Mesenchymal stem cell (in vitro differentiated cells and primary cell): Measurements from ENCODE around the gene YIPF2.
A peak's percentile ranks its signal among the peaks of the same experiment; 100 is the strongest.

Source experiments
- DNase-seq: peaks from one replicate; pipeline ENCODE4 v3.0.0-alpha.2; 2013
- H2AFZ ChIP-seq: one replicate; pipeline ENCODE4 v1.6.1; 2013; ENCODE audit warnings: low read depth, mild to moderate bottlenecking, control low read depth, inconsistent platforms, low read length, moderate library complexity
- H2AK5ac ChIP-seq: 2 replicates; pipeline ENCODE4 v1.6.1; 2013; ENCODE audit warnings: low read length, moderate library complexity, mild to moderate bottlenecking, inconsistent platforms; ENCODE audit not compliant: severe bottlenecking
- H2BK120ac ChIP-seq: one replicate; pipeline ENCODE4 v1.6.1; 2013; ENCODE audit warnings: low read depth, mild to moderate bottlenecking, inconsistent platforms, low read length, moderate library complexity
- H2BK12ac ChIP-seq, 2 experiments: one replicate each; pipeline ENCODE4 v1.6.1; 2013; ENCODE audit warnings: inconsistent platforms in 2 of 2, low read length in 2 of 2, mild to moderate bottlenecking in 2 of 2, moderate library complexity in 2 of 2, control low read depth in 1 of 2
- H2BK15ac ChIP-seq: one replicate; pipeline ENCODE4 v1.6.1; 2013; ENCODE audit warnings: mild to moderate bottlenecking, low read depth, inconsistent platforms; ENCODE audit not compliant: poor library complexity, severe bottlenecking
- H2BK5ac ChIP-seq: 2 replicates; pipeline ENCODE4 v1.6.1; 2013; ENCODE audit warnings: low read depth, mild to moderate bottlenecking, low read length, control low read depth, inconsistent platforms; ENCODE audit not compliant: poor library complexity, severe bottlenecking
- H3K14ac ChIP-seq, 2 experiments: one replicate each; pipeline ENCODE4 v1.6.1; 2013; ENCODE audit warnings: inconsistent platforms in 2 of 2, low read length in 2 of 2, control low read depth in 1 of 2, mild to moderate bottlenecking in 1 of 2, moderate library complexity in 1 of 2
- H3K18ac ChIP-seq, 2 experiments: one replicate each; pipeline ENCODE4 v1.6.1; 2013; ENCODE audit warnings: inconsistent platforms in 2 of 2, low read length in 2 of 2, control low read depth in 1 of 2, low read depth in 1 of 2, mild to moderate bottlenecking in 1 of 2
- H3K23ac ChIP-seq, 2 experiments: one replicate each; pipeline ENCODE4 v1.6.1; 2013; ENCODE audit warnings: inconsistent platforms in 2 of 2, low read length in 2 of 2, mild to moderate bottlenecking in 2 of 2, moderate library complexity in 2 of 2, control low read depth in 1 of 2
- H3K27ac ChIP-seq: 2 replicates; pipeline ENCODE4 v1.5.1; 2013; ENCODE audit warnings: mild to moderate bottlenecking, moderate library complexity, low read length, control low read depth, inconsistent platforms; ENCODE audit not compliant: poor library complexity, severe bottlenecking
- H3K27me3 ChIP-seq, 2 experiments: 2 replicates each; pipeline versions ENCODE4 v1.6.1 to v1.7.0; 2013; ENCODE audit warnings: low read length in 2 of 2, mild to moderate bottlenecking in 2 of 2, moderate library complexity in 2 of 2, control low read depth in 1 of 2, inconsistent platforms in 1 of 2; ENCODE audit not compliant: control insufficient read depth in 1 of 2, insufficient read depth in 1 of 2
- H3K36me3 ChIP-seq, 2 experiments: 2 replicates each; pipeline versions ENCODE4 v1.6.1 to v1.7.0; 2013; ENCODE audit warnings: low read length in 2 of 2, control low read depth in 1 of 2, inconsistent platforms in 1 of 2, low read depth in 1 of 2, mild to moderate bottlenecking in 1 of 2; ENCODE audit not compliant: insufficient read depth in 2 of 2, control insufficient read depth in 1 of 2
- H3K4ac ChIP-seq, 2 experiments: one replicate each; pipeline ENCODE4 v1.6.1; 2013; ENCODE audit warnings: inconsistent platforms in 2 of 2, low read length in 2 of 2, mild to moderate bottlenecking in 2 of 2, moderate library complexity in 2 of 2, control low read depth in 1 of 2, low read depth in 1 of 2
- H3K4me1 ChIP-seq: 2 replicates; pipeline ENCODE4 v1.6.1; 2013; ENCODE audit warnings: low read depth, low read length, control low read depth; ENCODE audit not compliant: control insufficient read depth, insufficient read depth
- H3K4me2 ChIP-seq: 2 replicates; pipeline ENCODE4 v1.6.1; 2013; ENCODE audit warnings: low read length, mild to moderate bottlenecking, inconsistent platforms; ENCODE audit not compliant: poor library complexity, severe bottlenecking
- H3K4me3 ChIP-seq, 2 experiments: 2 replicates each; pipeline versions ENCODE4 v1.5.1 to v1.7.0; 2013; ENCODE audit warnings: low read length in 2 of 2, mild to moderate bottlenecking in 2 of 2, control low read depth in 1 of 2, low read depth in 1 of 2; ENCODE audit not compliant: insufficient read depth in 1 of 2
- H3K79me1 ChIP-seq: replicated peaks from 2 replicates; pipeline ENCODE4 v1.6.1; 2013; ENCODE audit warnings: mild to moderate bottlenecking, control low read depth, low read length, inconsistent platforms; ENCODE audit not compliant: poor library complexity, severe bottlenecking
- H3K9ac ChIP-seq: 2 replicates; pipeline ENCODE4 v1.7.0; 2013; ENCODE audit warnings: mild to moderate bottlenecking, low read length, moderate library complexity
- H3K9me3 ChIP-seq: 2 replicates; pipeline ENCODE4 v1.7.0; 2013; ENCODE audit warnings: mild to moderate bottlenecking, low read length; ENCODE audit not compliant: control insufficient read depth
- H4K8ac ChIP-seq: one replicate; pipeline ENCODE4 v1.6.1; 2013; ENCODE audit warnings: inconsistent platforms, mild to moderate bottlenecking, low read length, moderate library complexity
- H4K91ac ChIP-seq: one replicate; pipeline ENCODE4 v1.6.1; 2013; ENCODE audit warnings: mild to moderate bottlenecking, low read length, inconsistent platforms
- WGBS: methylation state at CpG from one replicate; pipeline ENCODE4 v1.1.7; 2013; ENCODE audit warnings: mixed read lengths; 5-methylcytosine and 5-hydroxymethylcytosine counted together

The YIPF2 gene

GRCh38 chr19:10965398-10965797, 37.0 kb upstream of the YIPF2 start:
- no peak for DNase-seq
- no peaks in the 10 kb centered on the region for H3K27me3 ChIP-seq

GRCh38 chr19:10964903-10965302, 36.5 kb upstream of the YIPF2 start:
- no peaks in the 10 kb centered on the region for H3K79me1 ChIP-seq
- H3K36me3 ChIP-seq: peaks cover 0 to 9% of the 10 kb centered on the region in 2 experiments
- H2AK5ac ChIP-seq: no peak overlapping the region
- no peak overlapping the region for H3K4me3 ChIP-seq
- peaks cover 32% of the 10 kb centered on the region for H3K4me1 ChIP-seq
- no peak overlapping the region for H3K18ac ChIP-seq
- no peak overlapping the region for H3K14ac ChIP-seq
- no peak overlapping the region for H2BK5ac ChIP-seq
- H4K8ac ChIP-seq: no peak overlapping the region
- H2BK15ac ChIP-seq: no peak overlapping the region
- DNase-seq: no peak
- no peak overlapping the region for H3K9ac ChIP-seq
- no peak overlapping the region for H2BK120ac ChIP-seq
- WGBS: 97% methylated on average over 4 of the region's 4 CpGs
- no peak overlapping the region for H3K23ac ChIP-seq
- H2AFZ ChIP-seq: no peak overlapping the region
- peak overlapping the region; percentile 41 for H4K91ac ChIP-seq
- H3K9me3 ChIP-seq: no peaks in the 10 kb centered on the region
- H3K4me2 ChIP-seq: no peak overlapping the region
- H3K4ac ChIP-seq: no peak overlapping the region
- H2BK12ac ChIP-seq: no peak overlapping the region
- no peak overlapping the region for H3K27ac ChIP-seq
- no peaks in the 10 kb centered on the region for H3K27me3 ChIP-seq

More at GRCh38 chr19:10965398-10965797, 37.0 kb upstream of the YIPF2 start:
- no peak overlapping the region for H3K4me2 ChIP-seq
- H3K9me3 ChIP-seq: no peaks in the 10 kb centered on the region
- H2BK15ac ChIP-seq: no peak overlapping the region
- H2AFZ ChIP-seq: no peak overlapping the region
- no peak overlapping the region for H4K91ac ChIP-seq
- H3K27ac ChIP-seq: no peak overlapping the region
- peaks cover 0 to 9% of the 10 kb centered on the region in 2 experiments for H3K36me3 ChIP-seq
- H3K14ac ChIP-seq: no peak overlapping the region
- WGBS: 91% methylated on average over 6 of the region's 6 CpGs
- no peak overlapping the region for H2BK5ac ChIP-seq
- H3K18ac ChIP-seq: no peak overlapping the region
- H3K23ac ChIP-seq: no peak overlapping the region
- H3K79me1 ChIP-seq: no peaks in the 10 kb centered on the region
- H3K4me3 ChIP-seq: no peak overlapping the region
- no peak overlapping the region for H2BK12ac ChIP-seq
- peaks cover 28% of the 10 kb centered on the region for H3K4me1 ChIP-seq
- no peak overlapping the region for H4K8ac ChIP-seq
- no peak overlapping the region for H2AK5ac ChIP-seq
- no peak overlapping the region for H2BK120ac ChIP-seq
- H3K9ac ChIP-seq: no peak overlapping the region
- H3K4ac ChIP-seq: no peak overlapping the region

- Histone ChIP-seq H2BK12ac (no peak overlapping the region), H3K4me3 (no peak overlapping the region), H3K18ac (no peak overlapping the region), H3K4me2 (no peak overlapping the region), H2BK120ac (no peak overlapping the region), H3K27ac (no peak overlapping the region), H2BK15ac (no peak overlapping the region), H3K9me3 (no peaks in the 10 kb centered on the region), H3K27me3 (no peaks in the 10 kb centered on the region), H3K14ac (no peak overlapping the region), H4K8ac (no peak overlapping the region), H3K36me3 (peaks cover 0 to 9% of the 10 kb centered on the region in 2 experiments), H3K79me1 (no peaks in the 10 kb centered on the region), H2AFZ (no peak overlapping the region), H4K91ac (no peak overlapping the region), H3K9ac (no peak overlapping the region), H3K4me1 (peaks cover 28% of the 10 kb centered on the region), H2AK5ac (no peak overlapping the region), H3K23ac (no peak overlapping the region), H2BK5ac (no peak overlapping the region), H3K4ac (no peak overlapping the region)
- 96% methylated on average over 4 of the region's 4 CpGs for WGBS
- no peak for DNase-seq
Measured at GRCh38 chr19:10963865-10964264, 35.4 kb upstream of the YIPF2 start.

GRCh38 chr19:10962863-10963262, 34.4 kb upstream of the YIPF2 start:
- peaks cover 23% of the 10 kb centered on the region for H3K4me1 ChIP-seq
- no peaks in the 10 kb centered on the region for H3K9me3 ChIP-seq
- H2AK5ac ChIP-seq: no peak overlapping the region
- no peak overlapping the region for H2AFZ ChIP-seq
- H4K91ac ChIP-seq: no peak overlapping the region
- 96% methylated on average over 10 of the region's 10 CpGs for whole genome bisulfite sequencing
- no peaks in the 10 kb centered on the region for H3K79me1 ChIP-seq
- peak overlapping the region in 1 of 2 experiments; percentile 21 for H2BK12ac ChIP-seq
- H3K27ac ChIP-seq: no peak overlapping the region
- H2BK120ac ChIP-seq: no peak overlapping the region
- H3K4me3 ChIP-seq: peak overlapping the region in 1 of 2 experiments; percentile 99
- H2BK5ac ChIP-seq: no peak overlapping the region
- H3K18ac ChIP-seq: no peak overlapping the region
- H4K8ac ChIP-seq: peak overlapping the region; percentile 12
- H3K9ac ChIP-seq: peak overlapping the region; percentile 99
- no peak overlapping the region for H3K14ac ChIP-seq
- H2BK15ac ChIP-seq: no peak overlapping the region
- no peak overlapping the region for H3K4me2 ChIP-seq
- peaks cover 0 to 9% of the 10 kb centered on the region in 2 experiments for H3K36me3 ChIP-seq
- H3K4ac ChIP-seq: no peak overlapping the region
- no peak overlapping the region for H3K23ac ChIP-seq
- H3K27me3 ChIP-seq: no peaks in the 10 kb centered on the region
- DNase-seq: no peak
